ENCODE results near the gene CSTF1. TPM values are rescaled to one million over a fixed set of nuclear protein-coding genes. Genes with fewer than 3 reads are reported as not detected.

Gene CSTF1
- total RNA-seq, 1 experiment from 2014 or later = 44.5 TPM

GRCh38 chr20:56388882-56389281 lies 3.6 kb upstream of the CSTF1 start:
- intact Hi-C loops (cut with micrococcal nuclease) = no loop called here
- Histone ChIP-seq H3K27me3 (ENCODE audit: insufficient read depth, low read length) (no peaks in the 10 kb centered on the region), H3K36me3 (ENCODE audit: control insufficient read depth in 1 of 2, insufficient read depth in 2 of 2, low read length in 2 of 2) (peaks cover 29 to 39% of the 10 kb centered on the region in 2 experiments), H3K9me2 (ENCODE audit: insufficient read depth) (no peaks in the 10 kb centered on the region), H3K27ac (ENCODE audit: low read depth, low read length) (no peak overlapping the region), H2AFZ (ENCODE audit: low read depth, low read length, poor library complexity, severe bottlenecking) (no peak overlapping the region), H3K4me3 (replicated peaks in 1 of 2; ENCODE audit: low read depth in 1 of 2, low read length in 2 of 2) (no peak overlapping the region), H3K9me3 (ENCODE audit: control insufficient read depth in 1 of 2, insufficient read depth in 1 of 2, low read depth in 1 of 2, low read length in 2 of 2) (no peaks in the 10 kb centered on the region), H4K20me1 (ENCODE audit: insufficient read depth) (no peaks in the 10 kb centered on the region), H3K9ac (ENCODE audit: low read length) (no peak overlapping the region), H3K79me2 (ENCODE audit: insufficient read depth, low read length) (peaks cover 95% of the 10 kb centered on the region), H3K4me1 (ENCODE audit: control insufficient read depth in 1 of 2, insufficient read depth in 2 of 2, low read length in 2 of 2) (peaks cover 8 to 14% of the 10 kb centered on the region in 2 experiments; a peak in 3 of 4 replicates), H3K4me2 (ENCODE audit: low read length) (no peak overlapping the region)
- no TSS peak for BruUV-seq (replicated peaks)
- ChIA-PET CTCF (no interaction called here), RAD21 (ENCODE audit: low non-redundant PET in 1 of 2, low total read pairs in 2 of 2, uncharacterized antibody in 2 of 2, unreplicated experiment in 2 of 2) (no interaction called here), POLR2A (no interaction called here)
- ATAC-seq = no peak
- TF ChIP-seq CEBPB (IDR thresholded peaks at IDR 0.05; ENCODE audit: low read depth) (no peak), SP1 (IDR thresholded peaks at IDR 0.05; ENCODE audit: low read depth) (no peak), SIN3A (IDR thresholded peaks at IDR 0.05; ENCODE audit: low read depth) (no peak), EZH2phosphoT487 (IDR thresholded peaks at IDR 0.05; ENCODE audit: borderline replicate concordance) (no peak), CTCF (IDR thresholded peaks at IDR 0.05 in 2 of 3, conservative IDR thresholded peaks at IDR 0.05 in 1 of 3; ENCODE audit: borderline replicate concordance in 1 of 3, insufficient read depth in 1 of 3, low read depth in 2 of 3, low read length in 2 of 3) (no peak), ELF1 (IDR thresholded peaks at IDR 0.05; ENCODE audit: borderline replicate concordance, low read depth) (no peak), MAX (IDR thresholded peaks at IDR 0.05) (no peak), RAD21 (IDR thresholded peaks at IDR 0.05; ENCODE audit: low read depth) (no peak), SRF (IDR thresholded peaks at IDR 0.05; ENCODE audit: low read depth) (no peak), YY1 (IDR thresholded peaks at IDR 0.05; ENCODE audit: extremely low read depth, insufficient replicate concordance, low read depth, low read length) (no peak), JUND (IDR thresholded peaks at IDR 0.05) (no peak), EZH2 (IDR thresholded peaks at IDR 0.05) (no peak), ZFX (IDR thresholded peaks at IDR 0.05) (no peak), TCF7L2 (IDR thresholded peaks at IDR 0.05; ENCODE audit: borderline replicate concordance, extremely low read depth, insufficient read depth, insufficient read length) (no peak), CBX3 (IDR thresholded peaks at IDR 0.05; ENCODE audit: low read depth) (no peak), EGR1 (IDR thresholded peaks at IDR 0.05; ENCODE audit: low read depth) (no peak), FOSL1 (IDR thresholded peaks at IDR 0.05; ENCODE audit: low read depth) (no peak), ZBTB33 (IDR thresholded peaks at IDR 0.05; ENCODE audit: extremely low read depth, insufficient replicate concordance, low read length) (no peak), POLR2A (IDR thresholded peaks at IDR 0.05; ENCODE audit: borderline replicate concordance, extremely low read depth, insufficient read depth, insufficient read length) (no peak)
- TF ChIP-seq, protein P1, sequence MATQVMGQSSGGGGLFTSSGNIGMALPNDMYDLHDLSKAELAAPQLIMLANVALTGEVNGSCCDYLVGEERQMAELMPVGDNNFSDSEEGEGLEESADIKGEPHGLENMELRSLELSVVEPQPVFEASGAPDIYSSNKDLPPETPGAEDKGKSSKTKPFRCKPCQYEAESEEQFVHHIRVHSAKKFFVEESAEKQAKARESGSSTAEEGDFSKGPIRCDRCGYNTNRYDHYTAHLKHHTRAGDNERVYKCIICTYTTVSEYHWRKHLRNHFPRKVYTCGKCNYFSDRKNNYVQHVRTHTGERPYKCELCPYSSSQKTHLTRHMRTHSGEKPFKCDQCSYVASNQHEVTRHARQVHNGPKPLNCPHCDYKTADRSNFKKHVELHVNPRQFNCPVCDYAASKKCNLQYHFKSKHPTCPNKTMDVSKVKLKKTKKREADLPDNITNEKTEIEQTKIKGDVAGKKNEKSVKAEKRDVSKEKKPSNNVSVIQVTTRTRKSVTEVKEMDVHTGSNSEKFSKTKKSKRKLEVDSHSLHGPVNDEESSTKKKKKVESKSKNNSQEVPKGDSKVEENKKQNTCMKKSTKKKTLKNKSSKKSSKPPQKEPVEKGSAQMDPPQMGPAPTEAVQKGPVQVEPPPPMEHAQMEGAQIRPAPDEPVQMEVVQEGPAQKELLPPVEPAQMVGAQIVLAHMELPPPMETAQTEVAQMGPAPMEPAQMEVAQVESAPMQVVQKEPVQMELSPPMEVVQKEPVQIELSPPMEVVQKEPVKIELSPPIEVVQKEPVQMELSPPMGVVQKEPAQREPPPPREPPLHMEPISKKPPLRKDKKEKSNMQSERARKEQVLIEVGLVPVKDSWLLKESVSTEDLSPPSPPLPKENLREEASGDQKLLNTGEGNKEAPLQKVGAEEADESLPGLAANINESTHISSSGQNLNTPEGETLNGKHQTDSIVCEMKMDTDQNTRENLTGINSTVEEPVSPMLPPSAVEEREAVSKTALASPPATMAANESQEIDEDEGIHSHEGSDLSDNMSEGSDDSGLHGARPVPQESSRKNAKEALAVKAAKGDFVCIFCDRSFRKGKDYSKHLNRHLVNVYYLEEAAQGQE (IDR thresholded peaks at IDR 0.05; ENCODE audit: low read depth) = no peak
- no peak for DNase-seq (ENCODE audit: low read depth, low spot score)
